ENCODE data around the gene NRTN. TPM values are rescaled to one million over a fixed set of nuclear protein-coding genes. Genes with fewer than 3 reads are reported as not detected.
A peak's percentile ranks its signal among the peaks of the same experiment; 100 is the strongest.

The NRTN gene
- total RNA-seq, 1 experiment from 2014 or later, result 17.6 TPM

- no peak overlapping the region for H3K27ac ChIP-seq
- no peak overlapping the region for H3K4me3 ChIP-seq
- H3K9me3 ChIP-seq (replicated peaks), result no peaks in the 10 kb centered on the region
- no peaks in the 10 kb centered on the region for H3K36me3 ChIP-seq
- peaks cover 3% of the 10 kb centered on the region; the same call in 1 of the 2 replicates for H3K27me3 ChIP-seq (replicated peaks)
- peaks cover 16% of the 10 kb centered on the region for H3K4me1 ChIP-seq (replicated peaks)
- DNase-seq (ENCODE audit: low read depth in 1 of 2, low spot score in 2 of 2), result no peak
Measured at GRCh38 chr19:5800361-5801270, 4.3 kb upstream of the NRTN start.

GRCh38 chr19:5801796-5802619 is 2.9 kb upstream of the NRTN start:
- no peak overlapping the region for H3K27ac ChIP-seq
- peaks cover 22% of the 10 kb centered on the region for H3K4me1 ChIP-seq (replicated peaks)
- H3K27me3 ChIP-seq (replicated peaks), result peaks cover 6% of the 10 kb centered on the region; the same call in 1 of the 2 replicates
- H3K9me3 ChIP-seq (replicated peaks), result no peaks in the 10 kb centered on the region
- DNase-seq (ENCODE audit: low read depth in 1 of 2, low spot score in 2 of 2), result no peak
- H3K36me3 ChIP-seq, result no peaks in the 10 kb centered on the region
- no peak overlapping the region for H3K4me3 ChIP-seq

GRCh38 chr19:5803441-5803751 is 1.5 kb upstream of the NRTN start:
- Histone ChIP-seq H3K27me3 (replicated peaks) (peaks cover 6% of the 10 kb centered on the region; the same call in 1 of the 2 replicates), H3K4me3 (no peak overlapping the region), H3K27ac (no peak overlapping the region), H3K36me3 (no peaks in the 10 kb centered on the region), H3K4me1 (replicated peaks) (peaks cover 22% of the 10 kb centered on the region), H3K9me3 (replicated peaks) (no peaks in the 10 kb centered on the region)
- no peak for DNase-seq (ENCODE audit: low read depth in 1 of 2, low spot score in 2 of 2)

- DNase-seq (ENCODE audit: low read depth in 1 of 2, low spot score in 2 of 2), result peak; percentile 94 to 95
Measured at GRCh38 chr19:5803752-5804515, 933 bp upstream of the NRTN start.

GRCh38 chr19:5805462-5806132 is 730 bp downstream of the NRTN start:
- no peak overlapping the region for H3K27ac ChIP-seq

More at GRCh38 chr19:5803752-5804515, 933 bp upstream of the NRTN start:
- H3K36me3 ChIP-seq, result no peaks in the 10 kb centered on the region
- peaks cover 6% of the 10 kb centered on the region; the same call in 1 of the 2 replicates for H3K27me3 ChIP-seq (replicated peaks)
- H3K4me1 ChIP-seq (replicated peaks), result peaks cover 22% of the 10 kb centered on the region
- H3K9me3 ChIP-seq (replicated peaks), result no peaks in the 10 kb centered on the region
- H3K27ac ChIP-seq, result no peak overlapping the region
- H3K4me3 ChIP-seq, result peak overlapping the region; percentile 2; the same call in 1 of the 2 replicates

GRCh38 chr19:5806133-5806489 is 1.2 kb downstream of the NRTN start:
- Histone ChIP-seq H3K9me3 (replicated peaks) (no peaks in the 10 kb centered on the region), H3K27me3 (replicated peaks) (peaks cover 6% of the 10 kb centered on the region; the same call in 1 of the 2 replicates), H3K4me3 (peak overlapping the region; percentile 36), H3K27ac (no peak overlapping the region), H3K4me1 (replicated peaks) (peaks cover 22% of the 10 kb centered on the region), H3K36me3 (no peaks in the 10 kb centered on the region)
- DNase-seq (ENCODE audit: low read depth in 1 of 2, low spot score in 2 of 2), result no peak

More at GRCh38 chr19:5805462-5806132, 730 bp downstream of the NRTN start:
- peak overlapping the region; percentile 36 for H3K4me3 ChIP-seq
- DNase-seq (ENCODE audit: low read depth in 1 of 2, low spot score in 2 of 2), result peak; percentile 76 to 83
- H3K27me3 ChIP-seq (replicated peaks), result peaks cover 6% of the 10 kb centered on the region; the same call in 1 of the 2 replicates
- H3K4me1 ChIP-seq (replicated peaks), result peaks cover 22% of the 10 kb centered on the region
- no peaks in the 10 kb centered on the region for H3K9me3 ChIP-seq (replicated peaks)
- no peaks in the 10 kb centered on the region for H3K36me3 ChIP-seq

GRCh38 chr19:5806905-5807304 is 2.0 kb downstream of the NRTN start:
- no peaks in the 10 kb centered on the region for H3K36me3 ChIP-seq
- H3K27me3 ChIP-seq (replicated peaks), result peaks cover 6% of the 10 kb centered on the region; the same call in 1 of the 2 replicates
- no peak for DNase-seq (ENCODE audit: low read depth in 1 of 2, low spot score in 2 of 2)
- no peak overlapping the region for H3K4me3 ChIP-seq
- H3K27ac ChIP-seq, result no peak overlapping the region
- H3K9me3 ChIP-seq (replicated peaks), result no peaks in the 10 kb centered on the region
- H3K4me1 ChIP-seq (replicated peaks), result peaks cover 22% of the 10 kb centered on the region

GRCh38 chr19:5808120-5808816 is 3.4 kb downstream of the NRTN start:
- no peak overlapping the region for H3K4me3 ChIP-seq
- peaks cover 22% of the 10 kb centered on the region for H3K4me1 ChIP-seq (replicated peaks)
- H3K27me3 ChIP-seq (replicated peaks), result peaks cover 6% of the 10 kb centered on the region; the same call in 1 of the 2 replicates
- no peak overlapping the region for H3K27ac ChIP-seq
- no peak for DNase-seq (ENCODE audit: low read depth in 1 of 2, low spot score in 2 of 2)
- H3K9me3 ChIP-seq (replicated peaks), result no peaks in the 10 kb centered on the region
- H3K36me3 ChIP-seq, result no peaks in the 10 kb centered on the region

GRCh38 chr19:5809053-5809452 is 4.2 kb downstream of the NRTN start:
- H3K27me3 ChIP-seq (replicated peaks), result peaks cover 6% of the 10 kb centered on the region; the same call in 1 of the 2 replicates

GRCh38 chr19:5809469-5809868 is 4.6 kb downstream of the NRTN start:
- no peak overlapping the region for H3K27ac ChIP-seq
- peaks cover 13% of the 10 kb centered on the region for H3K4me1 ChIP-seq (replicated peaks)
- DNase-seq (ENCODE audit: low read depth in 1 of 2, low spot score in 2 of 2), result no peak
- H3K36me3 ChIP-seq, result no peaks in the 10 kb centered on the region
- peaks cover 5% of the 10 kb centered on the region; the same call in 1 of the 2 replicates for H3K27me3 ChIP-seq (replicated peaks)
- H3K4me3 ChIP-seq, result no peak overlapping the region
- H3K9me3 ChIP-seq (replicated peaks), result no peaks in the 10 kb centered on the region

More at GRCh38 chr19:5809053-5809452, 4.2 kb downstream of the NRTN start:
- Histone ChIP-seq H3K4me1 (replicated peaks) (peaks cover 17% of the 10 kb centered on the region), H3K4me3 (no peak overlapping the region), H3K27ac (no peak overlapping the region), H3K36me3 (no peaks in the 10 kb centered on the region), H3K9me3 (replicated peaks) (no peaks in the 10 kb centered on the region)
- DNase-seq (ENCODE audit: low read depth in 1 of 2, low spot score in 2 of 2), result no peak

GRCh38 chr19:5811117-5811516 is 6.2 kb downstream of the NRTN start:
- Histone ChIP-seq H3K27ac (no peak overlapping the region), H3K27me3 (replicated peaks) (0 out of 2 replicates have a peak, but pooled peaks cover under 1% of the 10 kb centered on the region), H3K36me3 (no peaks in the 10 kb centered on the region), H3K4me3 (no peak overlapping the region), H3K4me1 (replicated peaks) (peaks cover 2% of the 10 kb centered on the region), H3K9me3 (replicated peaks) (no peaks in the 10 kb centered on the region)
- DNase-seq (ENCODE audit: low read depth in 1 of 2, low spot score in 2 of 2), result no peak

GRCh38 chr19:5814123-5814851 is 9.4 kb downstream of the NRTN start:
- no peaks in the 10 kb centered on the region for H3K9me3 ChIP-seq (replicated peaks)
- H3K36me3 ChIP-seq, result no peaks in the 10 kb centered on the region
- no peaks in the 10 kb centered on the region for H3K27me3 ChIP-seq (replicated peaks)
- no peak overlapping the region for H3K27ac ChIP-seq
- no peaks in the 10 kb centered on the region for H3K4me1 ChIP-seq (replicated peaks)
- no peak overlapping the region for H3K4me3 ChIP-seq
- no peak for DNase-seq (ENCODE audit: low read depth in 1 of 2, low spot score in 2 of 2)

Measured in SJSA1 (cell line).